ENCODE data around the gene BICC1.

Gene BICC1

GRCh38 chr10:58648131-58648530, 135.5 kb downstream of the BICC1 start:
- DNase-seq (ENCODE audit: low read depth in 2 of 2): no peak

GRCh38 chr10:58651040-58651439, 138.4 kb downstream of the BICC1 start:
- peak; percentile 69 to 71 for DNase-seq (ENCODE audit: low read depth in 2 of 2)

- DNase-seq (ENCODE audit: low read depth in 2 of 2): no peak
Observed at GRCh38 chr10:58651742-58652141, 139.1 kb downstream of the BICC1 start.

GRCh38 chr10:58653139-58653538, 140.5 kb downstream of the BICC1 start:
- peak; percentile 74 to 76 for DNase-seq (ENCODE audit: low read depth in 2 of 2)

- peak; percentile 53 to 55 for DNase-seq (ENCODE audit: low read depth in 2 of 2)
Observed at GRCh38 chr10:58660575-58661255, 148.0 kb downstream of the BICC1 start.

- DNase-seq (ENCODE audit: low read depth in 2 of 2): peak; percentile 67 to 69
Observed at GRCh38 chr10:58661336-58661735, 148.7 kb downstream of the BICC1 start.

GRCh38 chr10:58661902-58662301, 149.2 kb downstream of the BICC1 start:
- no peak for DNase-seq (ENCODE audit: low read depth in 2 of 2)

GRCh38 chr10:58662314-58662713, 149.6 kb downstream of the BICC1 start:
- peak; percentile 83 to 85 for DNase-seq (ENCODE audit: low read depth in 2 of 2)

- DNase-seq (ENCODE audit: low read depth in 2 of 2): no peak
Observed at GRCh38 chr10:58665361-58665760, 152.7 kb downstream of the BICC1 start.

- no peak for DNase-seq (ENCODE audit: low read depth in 2 of 2)
Observed at GRCh38 chr10:58666024-58666423, 153.4 kb downstream of the BICC1 start.

- no peak for DNase-seq (ENCODE audit: low read depth in 2 of 2)
Observed at GRCh38 chr10:58667658-58668310, 155.1 kb downstream of the BICC1 start.

GRCh38 chr10:58672845-58673244, 160.2 kb downstream of the BICC1 start:
- no peak for DNase-seq (ENCODE audit: low read depth in 2 of 2)

GRCh38 chr10:58674251-58674650, 161.6 kb downstream of the BICC1 start:
- no peak for DNase-seq (ENCODE audit: low read depth in 2 of 2)

- DNase-seq (ENCODE audit: low read depth in 2 of 2): no peak
Observed at GRCh38 chr10:58675321-58675720, 162.6 kb downstream of the BICC1 start.

GRCh38 chr10:58691528-58691927, 178.9 kb downstream of the BICC1 start:
- DNase-seq (ENCODE audit: low read depth in 2 of 2): no peak

GRCh38 chr10:58693919-58694318, 181.2 kb downstream of the BICC1 start:
- no peak for DNase-seq (ENCODE audit: low read depth in 2 of 2)

- DNase-seq (ENCODE audit: low read depth in 2 of 2): no peak
Observed at GRCh38 chr10:58695022-58695421, 182.3 kb downstream of the BICC1 start.

- peak in 1 of 2 experiments; percentile 35 for DNase-seq (ENCODE audit: low read depth in 2 of 2)
Observed at GRCh38 chr10:58696736-58697135, 184.1 kb downstream of the BICC1 start.

- no peak for DNase-seq (ENCODE audit: low read depth in 2 of 2)
Observed at GRCh38 chr10:58697691-58698090, 185.0 kb downstream of the BICC1 start.

- DNase-seq (ENCODE audit: low read depth in 2 of 2): no peak
Observed at GRCh38 chr10:58698777-58699356, 186.2 kb downstream of the BICC1 start.

- no peak for DNase-seq (ENCODE audit: low read depth in 2 of 2)
Observed at GRCh38 chr10:58700591-58700990, 187.9 kb downstream of the BICC1 start.

- peak; percentile 93 for DNase-seq (ENCODE audit: low read depth in 2 of 2)
Observed at GRCh38 chr10:58701405-58702135, 188.9 kb downstream of the BICC1 start.

Data from fibroblast of skin of left quadriceps (primary cell).